ENCODE measurements around the gene BCL2L2.
A peak's percentile ranks its signal among the peaks of the same experiment; 100 is the strongest.

BCL2L2 gene

DNA sequence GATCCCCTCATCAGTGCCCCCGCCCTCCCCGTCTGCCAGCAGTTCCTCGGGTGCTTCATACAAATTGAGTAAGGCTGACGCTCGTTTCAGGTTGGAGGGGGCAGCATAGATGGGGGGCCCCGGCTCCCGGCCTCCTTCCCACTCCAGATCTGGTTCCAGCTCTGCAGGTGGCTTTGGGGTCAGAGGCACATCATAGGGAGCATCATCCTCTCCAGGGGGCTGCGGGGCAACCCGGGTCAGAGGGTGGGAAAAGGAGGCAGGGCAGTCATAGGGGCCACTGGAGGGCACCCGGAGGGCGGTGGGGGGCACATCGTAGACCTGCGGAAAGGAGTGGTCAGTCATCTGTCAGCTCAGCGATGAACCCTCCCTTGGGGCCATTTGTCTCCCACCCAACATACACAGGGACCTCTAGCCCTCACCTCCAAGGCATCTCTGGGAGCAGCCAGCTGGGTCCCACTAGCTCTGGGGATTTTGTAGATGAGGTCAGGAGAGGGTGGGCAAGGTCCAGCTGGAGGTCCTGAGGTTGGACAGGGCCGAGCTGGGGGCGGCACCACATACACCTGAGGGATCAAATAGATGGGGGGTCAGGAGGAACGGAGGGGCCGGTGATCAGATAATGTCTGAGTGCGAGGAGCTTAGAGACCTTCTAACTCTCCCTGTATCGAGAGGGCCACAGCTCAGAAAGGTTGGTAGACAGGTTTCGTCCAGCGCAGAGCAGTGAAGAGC lies 53.3 kb downstream of the BCL2L2 start:
- no peak overlapping the region for H3K4me3 ChIP-seq (ENCODE audit: low read length)
- TF ChIP-seq CTCF (conservative IDR thresholded peaks at IDR 0.05; ENCODE audit: low read length) = no peak
- no peak for DNase-seq (ENCODE audit: low read depth)

DNA sequence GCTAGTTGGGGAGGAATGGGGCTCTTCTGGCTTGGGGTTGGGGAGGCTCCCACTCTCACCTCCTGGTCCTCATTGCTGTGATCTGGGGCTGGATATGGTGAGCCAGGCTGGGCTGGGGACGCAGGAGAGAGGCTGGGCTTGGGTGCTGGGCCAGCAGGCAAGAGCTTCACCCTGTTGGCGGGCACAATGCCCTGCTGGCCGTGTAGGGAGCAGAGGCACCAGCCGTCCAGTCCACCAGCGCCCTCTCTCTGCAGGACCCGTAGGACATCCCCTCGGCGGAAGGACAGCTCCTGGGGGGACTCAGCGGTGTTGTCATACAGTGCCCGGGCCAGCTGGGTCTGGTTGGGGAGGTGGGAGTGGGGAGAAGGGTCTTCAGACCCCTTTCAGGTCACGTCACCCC lies 53.9 kb downstream of the BCL2L2 start:
- H3K4me3 ChIP-seq (ENCODE audit: low read length) = no peak overlapping the region
- TF ChIP-seq CTCF (conservative IDR thresholded peaks at IDR 0.05; ENCODE audit: low read length) = no peak
- DNase-seq (ENCODE audit: low read depth) = no peak

- H3K4me3 ChIP-seq (ENCODE audit: low read length) = no peak overlapping the region
- peak; percentile 82 for DNase-seq (ENCODE audit: low read depth)
- no peak for TF ChIP-seq CTCF (conservative IDR thresholded peaks at IDR 0.05; ENCODE audit: low read length)
These were observed 54.7 kb downstream of the BCL2L2 start for GRCh38 chr14:23361320-23361719.
